Measurements from ENCODE around the gene STX18.

- TF ChIP-seq CBFB (CRISPR knock-in tag; IDR thresholded peaks at IDR 0.05): no peak
- no peak for TF ChIP-seq ZMAT3 (CRISPR knock-in tag; conservative IDR thresholded peaks at IDR 0.05)
- TF ChIP-seq CTCF (CRISPR knock-in tag; IDR thresholded peaks at IDR 0.05): no peak
- TF ChIP-seq DPF2 (CRISPR knock-in tag; IDR thresholded peaks at IDR 0.05; ENCODE audit: borderline replicate concordance, low read depth): no peak
- TF ChIP-seq, protein P1, sequence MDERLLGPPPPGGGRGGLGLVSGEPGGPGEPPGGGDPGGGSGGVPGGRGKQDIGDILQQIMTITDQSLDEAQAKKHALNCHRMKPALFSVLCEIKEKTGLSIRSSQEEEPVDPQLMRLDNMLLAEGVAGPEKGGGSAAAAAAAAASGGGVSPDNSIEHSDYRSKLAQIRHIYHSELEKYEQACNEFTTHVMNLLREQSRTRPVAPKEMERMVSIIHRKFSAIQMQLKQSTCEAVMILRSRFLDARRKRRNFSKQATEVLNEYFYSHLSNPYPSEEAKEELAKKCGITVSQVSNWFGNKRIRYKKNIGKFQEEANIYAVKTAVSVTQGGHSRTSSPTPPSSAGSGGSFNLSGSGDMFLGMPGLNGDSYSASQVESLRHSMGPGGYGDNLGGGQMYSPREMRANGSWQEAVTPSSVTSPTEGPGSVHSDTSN (CRISPR knock-in tag; IDR thresholded peaks at IDR 0.05): no peak
- no peak for TF ChIP-seq HES4 (CRISPR knock-in tag; IDR thresholded peaks at IDR 0.05; ENCODE audit: borderline replicate concordance)
- TF ChIP-seq REST (IDR thresholded peaks at IDR 0.05; ENCODE audit: borderline replicate concordance in 1 of 2, low read depth in 1 of 2, low read length in 2 of 2): no peak
- TF ChIP-seq, protein P2, sequence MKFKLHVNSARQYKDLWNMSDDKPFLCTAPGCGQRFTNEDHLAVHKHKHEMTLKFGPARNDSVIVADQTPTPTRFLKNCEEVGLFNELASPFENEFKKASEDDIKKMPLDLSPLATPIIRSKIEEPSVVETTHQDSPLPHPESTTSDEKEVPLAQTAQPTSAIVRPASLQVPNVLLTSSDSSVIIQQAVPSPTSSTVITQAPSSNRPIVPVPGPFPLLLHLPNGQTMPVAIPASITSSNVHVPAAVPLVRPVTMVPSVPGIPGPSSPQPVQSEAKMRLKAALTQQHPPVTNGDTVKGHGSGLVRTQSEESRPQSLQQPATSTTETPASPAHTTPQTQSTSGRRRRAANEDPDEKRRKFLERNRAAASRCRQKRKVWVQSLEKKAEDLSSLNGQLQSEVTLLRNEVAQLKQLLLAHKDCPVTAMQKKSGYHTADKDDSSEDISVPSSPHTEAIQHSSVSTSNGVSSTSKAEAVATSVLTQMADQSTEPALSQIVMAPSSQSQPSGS (CRISPR knock-in tag; IDR thresholded peaks at IDR 0.05): no peak
These were observed 146.5 kb downstream of the STX18 start for GRCh38 chr4:4395371-4395770.

Measured in HepG2 (cell line).